ENCODE results near the gene FNBP1. TPM values are rescaled to one million over a fixed set of nuclear protein-coding genes. Genes with fewer than 3 reads are reported as not detected.
"Not testable (repeated sequence)": the region's sequence is repeated elsewhere in the genome, so short reads cannot be mapped to it uniquely, and the experiment has no call there.

The FNBP1 gene
- total RNA-seq, 1 donor from 2014 or later: 21.9 TPM

DNA sequence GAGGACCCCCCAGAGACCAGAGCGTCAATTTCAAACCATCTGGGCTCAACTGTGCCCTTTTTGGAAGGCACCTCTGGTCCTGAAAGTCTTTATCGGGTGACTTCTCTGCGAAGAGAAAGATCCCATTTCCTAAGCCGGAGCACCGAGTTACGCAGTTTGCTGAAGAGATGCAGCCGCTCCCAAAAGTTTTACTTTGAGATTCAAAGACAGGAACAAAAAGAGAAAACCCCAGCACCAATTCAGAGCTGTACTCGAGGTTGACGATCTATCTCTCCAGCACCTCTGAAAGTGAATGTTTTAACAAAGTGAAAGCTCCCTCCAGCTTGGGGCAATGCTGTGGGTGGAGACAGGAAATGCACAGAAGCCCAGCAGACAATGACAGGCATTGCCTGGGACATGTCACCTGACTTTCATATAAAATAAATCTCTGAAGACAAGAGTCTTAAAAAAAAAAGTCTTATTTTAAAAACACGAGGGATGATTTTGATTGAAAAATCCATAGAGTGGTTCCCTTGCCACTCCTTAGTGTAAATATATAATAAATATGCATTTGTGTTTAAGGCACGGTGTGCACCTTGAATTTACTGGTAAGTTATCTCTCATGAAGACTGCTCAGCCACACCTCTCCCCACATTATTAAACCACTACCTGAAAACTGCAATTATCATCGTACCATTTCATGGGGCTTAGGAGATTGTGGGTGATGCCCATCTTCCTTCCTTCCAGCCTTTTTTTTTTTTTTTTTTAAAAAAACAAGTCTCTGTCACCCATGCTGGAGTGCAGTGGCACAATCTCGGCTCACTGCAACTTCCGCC lies 79.9 kb downstream of the FNBP1 start:
- H3K4me1 ChIP-seq (ENCODE audit: control insufficient read depth in 3 of 3, insufficient read depth in 3 of 3, low read length in 3 of 3): peaks cover 8 to 16% (median 10%) of the 10 kb centered on the region in 3 donors

DNA sequence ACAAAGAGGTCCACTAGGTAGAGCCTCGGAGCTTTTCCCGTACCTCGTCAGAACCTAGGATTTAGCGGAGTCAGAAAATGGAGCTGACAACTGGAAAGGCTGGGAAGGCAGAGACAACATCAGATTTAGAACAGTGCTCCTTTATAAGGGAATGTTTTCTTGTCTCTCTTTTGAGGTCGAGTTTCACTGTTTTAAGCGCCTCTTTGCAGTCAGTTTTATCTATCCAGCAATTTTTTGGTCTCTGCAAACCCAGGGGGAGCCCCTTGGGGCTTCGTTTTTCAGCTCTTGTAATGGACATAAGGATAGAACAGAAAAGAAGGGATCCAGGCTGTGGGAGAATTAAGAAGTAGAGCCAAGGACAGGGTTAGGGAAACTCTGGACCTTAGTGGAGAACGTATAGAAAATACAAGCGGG lies 80.5 kb downstream of the FNBP1 start:
- no peaks in the 10 kb centered on the region for H3K27me3 ChIP-seq (ENCODE audit: control insufficient read depth in 3 of 3, insufficient read depth in 3 of 3, low read length in 3 of 3)
- H3K4me3 ChIP-seq (ENCODE audit: low read length in 3 of 3): peak overlapping the region; percentile 59 to 67 (median 63)
- H3K36me3 ChIP-seq (ENCODE audit: control insufficient read depth in 3 of 3, insufficient read depth in 3 of 3, low read length in 3 of 3): peaks cover 0 to 6% (median 1%) of the 10 kb centered on the region in 3 donors
- peak overlapping the region; percentile 87 for H3K27ac ChIP-seq (ENCODE audit: low read depth, low read length)
- no peaks in the 10 kb centered on the region for H3K9me3 ChIP-seq (ENCODE audit: control insufficient read depth in 3 of 3, low read length in 3 of 3)
- peaks cover 8 to 16% (median 10%) of the 10 kb centered on the region in 3 donors for H3K4me1 ChIP-seq (ENCODE audit: control insufficient read depth in 3 of 3, insufficient read depth in 3 of 3, low read length in 3 of 3)
- peak overlapping the region; percentile 58 to 76 (median 66) for H3K9ac ChIP-seq (ENCODE audit: low read depth in 1 of 3, low read length in 3 of 3)

More for the DNA sequence above, 79.9 kb downstream of the FNBP1 start:
- Histone ChIP-seq H3K4me3 (ENCODE audit: low read length in 3 of 3) (peak overlapping the region; percentile 59 to 67 (median 63)), H3K27me3 (ENCODE audit: control insufficient read depth in 3 of 3, insufficient read depth in 3 of 3, low read length in 3 of 3) (no peaks in the 10 kb centered on the region), H3K9me3 (ENCODE audit: control insufficient read depth in 3 of 3, low read length in 3 of 3) (no peaks in the 10 kb centered on the region), H3K9ac (ENCODE audit: low read depth in 1 of 3, low read length in 3 of 3) (peak overlapping the region; percentile 58 to 76 (median 66)), H3K36me3 (ENCODE audit: control insufficient read depth in 3 of 3, insufficient read depth in 3 of 3, low read length in 3 of 3) (peaks cover 0 to 3% (median 0%) of the 10 kb centered on the region in 3 donors), H3K27ac (ENCODE audit: low read depth, low read length) (peak overlapping the region; percentile 87)

DNA sequence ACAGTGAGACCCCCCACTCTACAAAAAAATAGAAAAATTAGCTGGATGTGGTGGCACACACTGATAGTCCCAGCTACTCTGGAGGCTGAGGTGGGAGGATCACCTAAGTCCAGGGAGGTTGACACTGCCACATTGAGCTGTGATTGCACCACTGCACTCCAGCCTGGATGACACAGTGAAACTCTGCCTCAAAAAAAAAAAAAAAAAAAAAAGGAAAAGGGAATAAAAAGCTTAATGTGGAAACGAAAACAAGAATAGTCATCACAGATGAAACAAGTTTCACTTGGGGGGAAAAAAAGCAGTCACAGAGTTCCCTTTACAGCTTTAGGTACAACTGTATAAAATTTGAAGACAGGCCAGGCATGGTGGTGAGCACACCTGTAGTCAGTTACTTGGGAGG lies 84.2 kb downstream of the FNBP1 start:
- H3K27ac ChIP-seq (ENCODE audit: low read depth, low read length): no peak overlapping the region
- H3K36me3 ChIP-seq (ENCODE audit: control insufficient read depth in 3 of 3, insufficient read depth in 3 of 3, low read length in 3 of 3): peaks cover 0 to 14% (median 11%) of the 10 kb centered on the region in 3 donors
- H3K9ac ChIP-seq (ENCODE audit: low read depth in 1 of 3, low read length in 3 of 3): no peak overlapping the region
- H3K9me3 ChIP-seq (ENCODE audit: control insufficient read depth in 3 of 3, low read length in 3 of 3): no peaks in the 10 kb centered on the region
- H3K4me3 ChIP-seq (ENCODE audit: low read length in 3 of 3): no peak overlapping the region
- H3K27me3 ChIP-seq (ENCODE audit: control insufficient read depth in 3 of 3, insufficient read depth in 3 of 3, low read length in 3 of 3): no peaks in the 10 kb centered on the region
- H3K4me1 ChIP-seq (ENCODE audit: control insufficient read depth in 3 of 3, insufficient read depth in 3 of 3, low read length in 3 of 3): peaks cover 7 to 12% (median 9%) of the 10 kb centered on the region in 3 donors

DNA sequence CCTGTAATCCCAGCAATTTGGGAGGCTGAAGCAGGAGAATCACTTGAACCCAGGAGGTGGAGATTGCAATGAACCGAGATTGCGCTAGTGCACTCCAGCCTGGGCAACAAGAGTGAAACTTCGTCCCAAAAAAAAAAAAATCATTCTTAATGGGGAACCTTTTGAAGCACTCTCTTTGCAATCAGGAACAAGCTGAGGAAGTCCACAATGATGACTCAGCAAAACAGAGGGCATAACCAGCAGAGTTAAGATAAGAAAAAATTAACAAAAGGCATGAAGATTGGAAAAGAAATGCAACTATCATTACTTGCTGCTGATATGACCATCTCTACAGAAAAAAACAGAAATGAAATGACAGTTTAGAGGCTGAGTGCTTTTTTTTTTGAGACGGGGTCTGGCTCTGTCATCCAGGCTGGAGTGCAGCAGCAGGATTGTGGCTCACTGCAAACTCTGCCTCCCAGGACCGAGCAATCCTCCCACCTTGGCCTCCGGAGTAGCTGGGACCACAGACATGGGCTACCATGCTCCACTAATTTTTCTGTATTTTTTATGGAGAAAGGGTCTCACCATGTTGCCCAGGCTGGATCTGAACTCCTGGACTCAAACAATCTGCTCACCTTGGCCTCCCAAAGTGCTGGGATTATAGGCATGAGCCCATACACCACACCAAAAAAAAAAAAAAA lies 88.0 kb downstream of the FNBP1 start:
- Histone ChIP-seq H3K9ac (ENCODE audit: low read depth in 1 of 3, low read length in 3 of 3) (no peak overlapping the region), H3K27me3 (ENCODE audit: control insufficient read depth in 3 of 3, insufficient read depth in 3 of 3, low read length in 3 of 3) (no peaks in the 10 kb centered on the region), H3K9me3 (ENCODE audit: control insufficient read depth in 3 of 3, low read length in 3 of 3) (no peaks in the 10 kb centered on the region), H3K27ac (ENCODE audit: low read depth, low read length) (no peak overlapping the region), H3K36me3 (ENCODE audit: control insufficient read depth in 3 of 3, insufficient read depth in 3 of 3, low read length in 3 of 3) (peaks cover 4 to 14% (median 13%) of the 10 kb centered on the region in 3 donors), H3K4me3 (ENCODE audit: low read length in 3 of 3) (no peak overlapping the region), H3K4me1 (ENCODE audit: control insufficient read depth in 3 of 3, insufficient read depth in 3 of 3, low read length in 3 of 3) (peaks cover 0 to 3% (median 0%) of the 10 kb centered on the region in 3 donors)

DNA sequence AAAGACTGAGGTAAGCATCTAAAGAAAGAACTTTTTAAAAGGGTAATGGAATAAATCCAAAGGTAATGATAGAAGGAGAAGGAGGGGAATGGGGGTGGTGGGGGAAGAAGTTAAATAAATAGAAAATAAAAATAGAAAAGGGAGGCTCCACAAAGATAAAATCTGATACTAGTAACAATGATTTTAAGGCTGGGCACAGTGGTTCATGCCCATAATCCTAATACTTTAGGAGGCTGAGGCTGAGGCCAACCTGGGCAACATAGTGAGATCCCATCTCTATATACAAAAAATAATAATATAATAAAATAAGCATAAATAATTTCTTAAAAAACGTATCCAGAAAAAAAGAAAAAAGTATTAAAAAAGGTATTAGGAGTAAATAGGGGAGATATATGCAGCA lies 89.3 kb downstream of the FNBP1 start:
- H3K27me3 ChIP-seq (ENCODE audit: control insufficient read depth in 3 of 3, insufficient read depth in 3 of 3, low read length in 3 of 3): no peaks in the 10 kb centered on the region
- H3K9ac ChIP-seq (ENCODE audit: low read depth in 1 of 3, low read length in 3 of 3): no peak overlapping the region
- H3K9me3 ChIP-seq (ENCODE audit: control insufficient read depth in 3 of 3, low read length in 3 of 3): no peaks in the 10 kb centered on the region
- no peak overlapping the region for H3K4me3 ChIP-seq (ENCODE audit: low read length in 3 of 3)
- peaks cover 4 to 14% (median 13%) of the 10 kb centered on the region in 3 donors for H3K36me3 ChIP-seq (ENCODE audit: control insufficient read depth in 3 of 3, insufficient read depth in 3 of 3, low read length in 3 of 3)
- H3K27ac ChIP-seq (ENCODE audit: low read depth, low read length): no peak overlapping the region
- peaks cover 0 to 3% (median 0%) of the 10 kb centered on the region in 3 donors for H3K4me1 ChIP-seq (ENCODE audit: control insufficient read depth in 3 of 3, insufficient read depth in 3 of 3, low read length in 3 of 3)

DNA sequence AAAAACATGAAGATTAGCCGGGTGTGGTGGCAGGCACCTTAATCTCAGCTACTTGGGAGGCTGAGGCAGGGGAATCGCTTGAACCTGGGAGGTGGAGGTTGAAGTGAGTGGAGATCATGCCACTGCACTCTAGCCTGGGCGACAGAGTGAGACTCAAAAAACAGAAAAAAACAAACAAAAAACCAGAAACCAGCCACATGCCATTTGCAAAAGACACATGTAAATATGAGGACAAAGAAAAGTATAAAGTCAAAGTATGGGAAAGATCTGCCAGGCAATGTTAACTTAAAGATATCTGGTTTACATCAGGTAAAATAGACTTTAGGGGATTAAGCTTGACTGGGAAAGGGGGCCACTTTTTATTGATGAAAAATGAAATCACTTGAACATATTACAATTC lies 90.7 kb downstream of the FNBP1 start:
- Histone ChIP-seq H3K4me1 (ENCODE audit: control insufficient read depth in 3 of 3, insufficient read depth in 3 of 3, low read length in 3 of 3) (peaks cover 0 to 3% (median 0%) of the 10 kb centered on the region in 3 donors), H3K4me3 (ENCODE audit: low read length in 3 of 3) (no peak overlapping the region), H3K36me3 (ENCODE audit: control insufficient read depth in 3 of 3, insufficient read depth in 3 of 3, low read length in 3 of 3) (peaks cover 4 to 11% (median 10%) of the 10 kb centered on the region in 3 donors), H3K9me3 (ENCODE audit: control insufficient read depth in 3 of 3, low read length in 3 of 3) (no peaks in the 10 kb centered on the region), H3K9ac (ENCODE audit: low read depth in 1 of 3, low read length in 3 of 3) (no peak overlapping the region), H3K27ac (ENCODE audit: low read depth, low read length) (no peak overlapping the region), H3K27me3 (ENCODE audit: control insufficient read depth in 3 of 3, insufficient read depth in 3 of 3, low read length in 3 of 3) (no peaks in the 10 kb centered on the region)

DNA sequence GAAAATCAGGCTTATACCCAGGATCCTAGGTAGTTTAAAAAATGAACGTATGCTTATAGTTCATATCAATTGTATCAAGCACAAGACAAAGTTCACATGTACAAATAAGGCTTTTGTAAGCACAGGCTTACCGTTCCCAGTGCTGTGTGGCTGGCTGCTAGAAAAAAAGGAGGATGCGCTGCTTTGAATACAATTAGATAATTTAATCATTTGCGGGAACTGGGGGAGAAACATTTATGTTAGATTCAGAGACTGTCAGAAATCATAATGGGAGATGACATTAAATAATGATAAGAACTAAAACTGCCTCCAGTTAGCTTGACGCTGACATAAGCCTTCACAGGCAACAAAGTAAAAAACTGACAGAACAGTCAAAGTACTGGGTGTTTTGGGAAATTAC lies 93.2 kb downstream of the FNBP1 start:
- Histone ChIP-seq H3K36me3 (ENCODE audit: control insufficient read depth in 3 of 3, insufficient read depth in 3 of 3, low read length in 3 of 3) (peaks cover 0 to 4% (median 2%) of the 10 kb centered on the region in 3 donors), H3K4me1 (ENCODE audit: control insufficient read depth in 3 of 3, insufficient read depth in 3 of 3, low read length in 3 of 3) (no peaks in the 10 kb centered on the region), H3K27me3 (ENCODE audit: control insufficient read depth in 3 of 3, insufficient read depth in 3 of 3, low read length in 3 of 3) (no peaks in the 10 kb centered on the region), H3K27ac (ENCODE audit: low read depth, low read length) (no peak overlapping the region), H3K9ac (ENCODE audit: low read depth in 1 of 3, low read length in 3 of 3) (no peak overlapping the region), H3K4me3 (ENCODE audit: low read length in 3 of 3) (no peak overlapping the region), H3K9me3 (ENCODE audit: control insufficient read depth in 3 of 3, low read length in 3 of 3) (no peaks in the 10 kb centered on the region)

DNA sequence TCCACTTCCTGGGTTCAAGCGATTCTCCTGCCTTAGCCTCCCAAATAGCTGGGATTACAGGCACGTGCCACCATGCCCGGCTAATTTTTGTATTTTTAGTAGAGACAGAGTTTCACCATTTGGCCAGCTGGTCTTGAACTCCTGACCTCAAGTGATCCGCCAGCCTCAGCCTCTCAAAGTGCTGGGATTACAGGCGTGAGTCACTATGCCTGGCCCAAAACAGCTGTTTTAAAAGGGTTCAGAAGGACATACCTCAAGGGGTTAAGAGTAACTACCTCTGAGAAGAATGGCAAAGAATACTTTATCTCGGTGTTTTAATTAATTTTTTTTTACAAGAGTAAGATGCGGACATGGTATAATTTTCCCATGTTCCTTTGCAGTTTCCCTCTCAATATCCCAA lies 94.4 kb downstream of the FNBP1 start:
- not testable (repeated sequence) for H3K36me3 ChIP-seq (ENCODE audit: control insufficient read depth in 3 of 3, insufficient read depth in 3 of 3, low read length in 3 of 3); H3K9ac ChIP-seq (ENCODE audit: low read depth in 1 of 3, low read length in 3 of 3); H3K4me3 ChIP-seq (ENCODE audit: low read length in 3 of 3); H3K27ac ChIP-seq (ENCODE audit: low read depth, low read length); H3K27me3 ChIP-seq (ENCODE audit: control insufficient read depth in 3 of 3, insufficient read depth in 3 of 3, low read length in 3 of 3); H3K9me3 ChIP-seq (ENCODE audit: control insufficient read depth in 3 of 3, low read length in 3 of 3); H3K4me1 ChIP-seq (ENCODE audit: control insufficient read depth in 3 of 3, insufficient read depth in 3 of 3, low read length in 3 of 3)

DNA sequence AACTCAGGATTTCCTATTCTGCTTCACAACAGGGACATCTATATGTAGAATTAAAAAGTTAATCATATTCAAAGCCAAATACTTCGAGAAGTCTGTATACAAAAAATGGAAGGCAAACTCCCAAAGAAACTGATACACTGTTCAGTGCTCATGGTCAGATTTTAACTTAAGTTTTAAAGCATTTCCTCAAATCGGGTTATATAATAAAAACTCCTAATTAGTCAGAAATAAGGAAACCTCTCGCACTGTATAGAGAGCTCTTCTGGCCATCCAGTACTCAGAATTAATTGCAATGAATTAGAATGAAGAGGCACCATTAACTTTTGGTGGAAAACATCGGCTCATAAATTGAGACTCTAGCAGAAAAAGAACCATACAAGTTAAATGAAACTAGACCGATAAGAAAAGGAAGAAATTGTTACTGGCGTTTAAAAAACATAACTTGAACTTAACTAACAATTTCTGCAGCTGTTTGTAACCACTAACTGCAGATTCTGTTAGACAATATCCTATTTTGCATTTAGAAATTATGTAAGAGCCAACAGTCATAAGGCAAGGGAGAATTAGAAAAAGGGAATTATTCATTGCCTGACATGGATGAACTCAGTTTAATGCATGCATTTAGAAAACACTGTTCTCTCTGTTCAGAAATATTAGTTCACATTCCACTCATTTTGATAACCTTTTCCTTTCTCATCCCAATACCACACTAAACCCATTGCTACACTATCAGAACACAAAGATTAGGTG lies 96.6 kb downstream of the FNBP1 start:
- Histone ChIP-seq H3K4me3 (ENCODE audit: low read length in 3 of 3) (no peak overlapping the region), H3K27me3 (ENCODE audit: control insufficient read depth in 3 of 3, insufficient read depth in 3 of 3, low read length in 3 of 3) (no peaks in the 10 kb centered on the region), H3K9ac (ENCODE audit: low read depth in 1 of 3, low read length in 3 of 3) (no peak overlapping the region), H3K9me3 (ENCODE audit: control insufficient read depth in 3 of 3, low read length in 3 of 3) (no peaks in the 10 kb centered on the region), H3K4me1 (ENCODE audit: control insufficient read depth in 3 of 3, insufficient read depth in 3 of 3, low read length in 3 of 3) (no peaks in the 10 kb centered on the region), H3K27ac (ENCODE audit: low read depth, low read length) (no peak overlapping the region), H3K36me3 (ENCODE audit: control insufficient read depth in 3 of 3, insufficient read depth in 3 of 3, low read length in 3 of 3) (peaks cover 0 to 4% (median 4%) of the 10 kb centered on the region in 3 donors)
